Stimulated activated CD4-positive, alpha-beta T cell treated with anti-CD3 and anti-CD28 coated beads, Interleukin-15, amount 100 ng/mL, for 24 hours (primary cell): ENCODE measurements around the gene METAP2.
A peak's percentile ranks its signal among the peaks of the same experiment; 100 is the strongest.
"Not testable (repeated sequence)": the region's sequence is repeated elsewhere in the genome, so short reads cannot be mapped to it uniquely, and the experiment has no call there.

ENCODE experiments used
- DNase-seq: peaks from one replicate; pipeline ENCODE4 v3.0.0-alpha.2; 2020

METAP2 gene

GRCh38 chr12:95473884-95474659 is at the start of gene METAP2:
Gene METAP2 (plus strand): TSS chr12:95474152. CDS start chr12:95474180, 28 bp downstream.
- peak; percentile 97 for DNase-seq

- DNase-seq, result no peak
These were observed 49.5 kb upstream of the METAP2 start for GRCh38 chr12:95424271-95424994.

DNA sequence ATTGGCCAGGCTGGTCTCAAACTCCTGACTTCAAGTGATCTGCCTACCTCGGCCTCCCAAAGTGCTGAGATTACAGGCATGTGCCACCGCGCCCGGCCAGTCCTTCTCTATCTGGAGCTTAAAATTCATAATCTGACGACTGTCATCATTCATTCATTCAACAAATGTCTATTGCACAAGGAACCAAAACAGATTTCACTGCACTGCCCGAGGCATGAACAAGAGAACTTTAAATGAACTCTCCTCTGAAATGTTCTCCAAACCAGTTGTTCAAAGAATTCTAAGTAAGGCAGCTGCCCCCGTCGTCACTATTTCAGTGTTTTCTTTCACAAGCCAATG is 44.8 kb upstream of the METAP2 start:
- no peak for DNase-seq

GRCh38 chr12:95431120-95431519 is 42.8 kb upstream of the METAP2 start:
- no peak for DNase-seq

GRCh38 chr12:95435355-95435754 is 38.6 kb upstream of the METAP2 start:
- no peak for DNase-seq

DNA sequence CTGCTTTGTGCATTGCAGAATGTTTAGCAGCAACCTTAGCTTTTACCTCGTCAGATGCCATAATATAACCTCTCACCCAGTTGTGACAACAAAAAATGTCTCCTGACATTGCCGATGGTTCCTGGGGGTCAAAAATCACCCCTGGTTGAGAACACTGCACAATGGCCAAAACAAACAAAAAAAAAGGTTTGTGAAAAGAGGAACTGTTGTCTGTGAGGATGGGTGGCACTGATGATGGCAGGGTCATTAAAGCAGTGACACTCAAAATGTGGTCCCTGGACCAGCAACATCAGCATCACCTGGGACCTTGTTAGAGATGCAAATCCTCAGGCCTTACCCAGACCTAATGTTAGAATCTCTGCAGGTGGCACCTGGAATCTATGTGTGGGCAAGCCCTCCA is 36.4 kb upstream of the METAP2 start:
- DNase-seq, result no peak

DNA sequence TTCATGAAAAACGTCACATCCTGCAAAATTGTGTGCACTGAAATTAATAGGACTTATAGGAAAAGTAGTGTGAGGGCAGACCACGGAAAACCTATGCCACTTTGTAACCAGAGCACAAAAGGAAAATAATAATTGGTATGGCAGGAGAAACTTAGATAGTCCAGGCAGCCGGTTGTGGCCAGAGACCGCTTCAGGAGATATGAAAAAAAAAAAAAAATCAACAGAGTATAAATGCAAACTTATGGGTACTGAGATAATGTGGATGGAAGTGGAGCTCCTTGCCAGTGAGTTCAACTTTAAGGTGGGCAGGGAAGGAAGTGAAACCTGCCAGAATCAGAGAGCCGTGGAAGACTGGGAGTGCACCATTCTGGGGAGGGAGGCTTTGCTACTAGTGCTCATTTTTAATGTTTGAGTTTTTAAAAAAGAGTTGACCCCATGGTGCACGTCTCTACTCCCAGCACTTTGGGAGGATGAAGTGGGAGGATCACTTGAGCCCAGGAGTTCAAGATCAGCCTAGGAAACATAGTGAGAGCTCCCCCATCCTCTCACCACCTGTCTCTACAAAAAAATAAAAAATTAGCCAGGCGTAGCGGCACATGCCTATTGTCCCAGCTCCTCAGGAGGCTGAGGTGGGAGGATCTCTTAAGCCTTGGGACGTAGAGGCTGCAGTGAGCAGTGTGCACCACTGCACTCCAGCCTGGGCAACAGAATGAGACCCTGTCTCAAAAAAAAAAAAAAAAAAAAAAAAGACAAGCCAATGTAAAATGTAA is 34.3 kb upstream of the METAP2 start:
- no peak for DNase-seq

- DNase-seq, result no peak
These were observed 33.6 kb upstream of the METAP2 start for GRCh38 chr12:95440401-95440800.

GRCh38 chr12:95443459-95443858 is 30.5 kb upstream of the METAP2 start:
- no peak for DNase-seq

DNA sequence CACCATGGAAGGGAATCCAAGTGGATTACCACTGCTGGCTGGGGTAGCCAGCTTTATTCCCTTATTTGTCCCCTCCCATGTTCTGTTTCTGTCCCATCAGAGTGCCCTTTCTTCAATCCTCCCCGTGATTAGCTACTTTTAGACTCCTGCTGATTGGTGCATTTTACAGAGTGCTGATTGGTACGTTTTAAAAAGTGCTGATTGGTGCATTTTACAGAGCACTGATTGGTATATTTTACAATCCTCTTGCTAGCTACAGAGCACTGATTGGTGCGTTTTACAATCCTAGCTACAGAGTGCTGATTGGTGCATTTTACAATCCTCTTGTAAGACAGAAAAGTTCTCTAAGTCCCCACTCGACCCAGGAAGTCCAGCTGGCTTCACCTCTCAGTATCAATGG is 28.9 kb upstream of the METAP2 start:
- not testable (repeated sequence) for DNase-seq

GRCh38 chr12:95445884-95446505 is 28.0 kb upstream of the METAP2 start:
- DNase-seq, result no peak

DNA sequence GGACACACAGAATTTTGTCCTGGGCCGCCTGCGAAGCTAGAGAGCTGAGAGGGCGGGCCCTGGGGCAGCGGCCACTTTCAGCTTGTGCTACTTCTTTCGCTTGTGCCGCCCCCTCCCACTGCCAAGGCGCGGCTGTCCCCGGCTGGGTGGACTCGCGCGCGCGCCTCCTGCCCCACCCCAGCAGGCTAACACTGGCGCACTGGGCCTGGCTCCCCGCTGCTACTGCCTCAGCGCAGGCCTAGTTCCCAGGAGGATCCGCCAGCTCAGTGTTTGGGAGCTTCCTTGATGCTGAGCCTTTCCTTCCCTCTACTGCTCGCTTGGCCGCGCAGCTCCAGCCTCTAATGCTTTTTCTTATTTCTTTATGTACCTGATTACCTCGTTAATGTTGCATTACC is 27.4 kb upstream of the METAP2 start:
- DNase-seq, result peak; percentile 4

DNA sequence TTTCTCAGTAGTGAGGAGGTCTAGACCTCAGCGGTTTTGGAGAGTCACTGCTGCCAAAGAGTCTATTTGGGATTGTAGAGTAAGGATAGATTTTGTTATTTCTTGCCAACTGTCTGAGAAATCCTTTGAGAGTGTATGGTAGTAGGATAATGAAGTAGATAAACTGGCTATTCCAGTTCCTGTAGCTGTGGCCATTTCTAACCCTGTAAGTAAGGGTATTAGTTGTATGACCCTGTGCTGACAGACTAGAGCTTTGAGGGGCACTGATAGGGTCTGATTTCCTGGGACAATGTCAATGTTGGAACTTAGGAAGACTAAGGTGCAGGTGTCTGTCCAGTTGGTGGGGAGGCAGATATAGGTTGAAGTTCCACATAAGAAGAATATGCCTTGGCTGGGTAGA is 24.3 kb upstream of the METAP2 start:
- not testable (repeated sequence) for DNase-seq

- not testable (repeated sequence) for DNase-seq
These were observed 21.5 kb upstream of the METAP2 start for GRCh38 chr12:95452501-95452900.

GRCh38 chr12:95453881-95454280 is 20.1 kb upstream of the METAP2 start:
- DNase-seq, result not testable (repeated sequence)

DNA sequence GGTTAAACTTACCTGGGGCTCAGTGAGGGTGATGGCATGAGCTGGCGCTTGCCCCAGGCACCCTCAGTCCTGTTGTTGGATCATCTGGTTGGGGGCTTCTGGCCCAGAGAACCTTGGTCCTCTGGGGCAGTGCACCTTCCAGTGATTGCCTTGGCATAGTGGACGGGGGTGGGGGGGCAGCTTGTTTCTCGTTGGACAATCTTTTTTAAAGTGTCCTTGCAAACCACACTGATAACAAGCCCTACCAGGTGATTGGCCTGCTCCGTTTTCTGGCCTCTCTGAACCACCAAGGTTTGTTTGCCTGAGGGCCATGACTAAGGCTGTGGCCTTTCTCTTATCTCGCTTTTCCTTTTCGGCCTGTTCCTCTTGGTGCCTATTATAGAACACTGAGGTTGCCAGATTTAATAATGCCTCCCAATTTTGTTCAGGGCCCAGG is 19.2 kb upstream of the METAP2 start:
- not testable (repeated sequence) for DNase-seq

DNA sequence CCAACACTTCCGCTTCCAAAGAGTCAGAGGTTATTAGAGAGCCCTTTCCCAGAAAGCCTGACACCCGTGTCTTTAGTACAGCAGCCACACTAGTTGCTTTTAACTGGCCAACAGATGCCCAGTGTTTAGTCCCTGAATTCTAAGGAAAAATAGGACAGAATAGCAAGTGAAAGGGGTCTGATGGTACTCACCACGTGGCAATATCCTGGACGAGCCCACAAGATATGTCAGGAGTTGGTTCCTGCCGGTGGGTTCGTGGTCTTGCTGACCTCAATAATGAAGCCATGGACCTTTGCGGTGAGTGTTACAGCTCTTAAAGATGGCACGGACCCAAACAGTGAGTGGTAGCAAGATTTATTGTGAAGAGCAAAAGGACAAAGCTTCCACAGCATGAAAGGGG is 16.3 kb upstream of the METAP2 start:
- not testable (repeated sequence) for DNase-seq

DNA sequence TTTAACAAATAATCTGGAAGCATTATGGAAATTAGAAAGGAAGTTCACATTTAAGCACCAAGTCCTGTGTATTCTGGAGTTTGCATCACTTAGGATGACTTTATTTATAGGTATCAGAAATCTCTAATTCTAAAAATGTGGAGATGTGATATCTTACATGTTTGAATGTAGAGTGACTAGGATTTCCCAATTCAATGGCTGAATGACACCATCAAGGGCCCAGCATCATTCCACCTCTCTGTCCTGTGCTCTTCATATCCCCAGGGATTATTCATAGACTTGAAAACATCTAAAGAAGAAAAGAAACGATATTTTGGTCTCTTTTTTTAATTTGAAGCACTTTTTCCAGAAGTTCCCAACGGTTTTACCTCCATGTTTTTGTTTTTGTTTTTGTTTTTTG is 15.2 kb upstream of the METAP2 start:
- no peak for DNase-seq

- DNase-seq, result no peak
These were observed 14.6 kb upstream of the METAP2 start for GRCh38 chr12:95459310-95459709.

- DNase-seq, result no peak
These were observed 13.8 kb upstream of the METAP2 start for GRCh38 chr12:95460105-95460504.

- no peak for DNase-seq
These were observed 13.1 kb upstream of the METAP2 start for GRCh38 chr12:95460896-95461295.

- DNase-seq, result no peak
These were observed 11.9 kb upstream of the METAP2 start for GRCh38 chr12:95462081-95462480.

DNA sequence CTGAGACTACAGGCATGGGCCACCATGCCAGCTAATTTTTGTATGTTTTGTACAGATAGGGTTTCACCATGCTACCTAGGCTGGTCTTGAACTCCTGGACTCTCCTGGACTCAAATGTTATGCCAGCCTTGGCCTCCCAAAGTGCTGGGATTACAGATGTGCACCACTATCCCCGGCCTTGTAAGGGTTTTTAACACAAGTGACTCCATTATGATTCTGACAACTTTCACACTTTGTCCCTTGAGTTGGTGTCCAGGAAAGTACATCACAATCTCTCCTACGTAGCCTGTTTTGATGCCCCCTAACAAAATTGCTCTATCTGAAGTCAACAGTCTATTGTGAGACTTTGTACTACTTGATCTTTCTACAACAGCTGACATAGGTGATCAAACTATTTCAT is 11.4 kb upstream of the METAP2 start:
- no peak for DNase-seq
